ENCODE data around the gene MASP1.

DNA sequence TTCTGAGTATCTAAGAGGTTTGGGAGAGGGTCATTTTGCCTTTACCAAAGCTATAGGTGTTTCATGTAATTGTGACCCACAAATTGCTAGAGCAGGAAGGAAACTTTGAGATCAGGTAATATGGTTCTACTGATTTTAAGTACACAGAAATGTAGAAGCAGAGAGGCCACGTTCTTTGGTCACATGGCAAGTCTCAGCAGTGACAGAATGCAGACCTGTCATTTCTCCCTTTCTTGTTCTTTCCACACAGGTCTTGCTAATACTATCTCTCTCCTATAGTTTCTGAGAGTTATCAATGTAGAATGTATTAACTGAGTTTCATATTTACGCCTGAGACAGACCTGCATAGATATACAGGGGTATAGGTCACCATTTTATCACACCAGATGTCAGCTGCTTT, 105.2 kb downstream of the MASP1 start:
- TF ChIP-seq, protein P1, sequence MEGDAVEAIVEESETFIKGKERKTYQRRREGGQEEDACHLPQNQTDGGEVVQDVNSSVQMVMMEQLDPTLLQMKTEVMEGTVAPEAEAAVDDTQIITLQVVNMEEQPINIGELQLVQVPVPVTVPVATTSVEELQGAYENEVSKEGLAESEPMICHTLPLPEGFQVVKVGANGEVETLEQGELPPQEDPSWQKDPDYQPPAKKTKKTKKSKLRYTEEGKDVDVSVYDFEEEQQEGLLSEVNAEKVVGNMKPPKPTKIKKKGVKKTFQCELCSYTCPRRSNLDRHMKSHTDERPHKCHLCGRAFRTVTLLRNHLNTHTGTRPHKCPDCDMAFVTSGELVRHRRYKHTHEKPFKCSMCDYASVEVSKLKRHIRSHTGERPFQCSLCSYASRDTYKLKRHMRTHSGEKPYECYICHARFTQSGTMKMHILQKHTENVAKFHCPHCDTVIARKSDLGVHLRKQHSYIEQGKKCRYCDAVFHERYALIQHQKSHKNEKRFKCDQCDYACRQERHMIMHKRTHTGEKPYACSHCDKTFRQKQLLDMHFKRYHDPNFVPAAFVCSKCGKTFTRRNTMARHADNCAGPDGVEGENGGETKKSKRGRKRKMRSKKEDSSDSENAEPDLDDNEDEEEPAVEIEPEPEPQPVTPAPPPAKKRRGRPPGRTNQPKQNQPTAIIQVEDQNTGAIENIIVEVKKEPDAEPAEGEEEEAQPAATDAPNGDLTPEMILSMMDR (conservative IDR thresholded peaks at IDR 0.05) = no peak
- TF ChIP-seq ZFX (IDR thresholded peaks at IDR 0.05) = no peak

Data from C4-2B (cell line).